Measurements from ENCODE around the gene GMEB2. TPM values are rescaled to one million over a fixed set of nuclear protein-coding genes. Genes with fewer than 3 reads are reported as not detected.

Gene GMEB2
- total RNA-seq, 2 donors from 2014 or later: 18.4 to 27.9 TPM

- no peak overlapping the region for H3K27ac ChIP-seq
- intact Hi-C loops (cut with DNase I): no loop called here
- H3K4me3 ChIP-seq: no peak overlapping the region
- peaks cover 0 to 9% of the 10 kb centered on the region in 2 donors for H3K36me3 ChIP-seq
- H3K4me1 ChIP-seq (replicated peaks): no peaks in the 10 kb centered on the region
- no peaks in the 10 kb centered on the region for H3K9me3 ChIP-seq
- 85% methylated on average over 6 of the region's 6 CpGs for WGBS
- DNase-seq (ENCODE audit: low spot score): no peak
- H3K27me3 ChIP-seq (replicated peaks; ENCODE audit: insufficient read depth): no peaks in the 10 kb centered on the region
- no peak for TF ChIP-seq POLR2AphosphoS5 (IDR thresholded peaks at IDR 0.05)
- no peak for TF ChIP-seq CTCF (IDR thresholded peaks at IDR 0.05)
- no peak for TF ChIP-seq POLR2A (IDR thresholded peaks at IDR 0.05)
These were observed 30.5 kb downstream of the GMEB2 start for GRCh38 chr20:63596423-63596822.

- 88% methylated on average over 29 of the region's 30 CpGs for WGBS
- H3K27ac ChIP-seq: no peak overlapping the region
- H3K4me1 ChIP-seq (replicated peaks): no peaks in the 10 kb centered on the region
- H3K36me3 ChIP-seq: peaks cover 0 to 9% of the 10 kb centered on the region in 2 donors
- intact Hi-C loops (cut with DNase I): no loop called here
- no peak overlapping the region for H3K4me3 ChIP-seq
- DNase-seq (ENCODE audit: low spot score): no peak
- TF ChIP-seq POLR2AphosphoS5 (IDR thresholded peaks at IDR 0.05) (no peak), POLR2A (IDR thresholded peaks at IDR 0.05) (no peak), CTCF (IDR thresholded peaks at IDR 0.05) (no peak)
- no peaks in the 10 kb centered on the region for H3K27me3 ChIP-seq (replicated peaks; ENCODE audit: insufficient read depth)
- H3K9me3 ChIP-seq: no peaks in the 10 kb centered on the region
These were observed 31.3 kb downstream of the GMEB2 start for GRCh38 chr20:63595416-63596127.

- TF ChIP-seq POLR2A (IDR thresholded peaks at IDR 0.05): no peak
- no peak for TF ChIP-seq POLR2AphosphoS5 (IDR thresholded peaks at IDR 0.05)
- TF ChIP-seq CTCF (IDR thresholded peaks at IDR 0.05): no peak
- no peak for DNase-seq (ENCODE audit: low spot score)
- Histone ChIP-seq H3K27ac (no peak overlapping the region), H3K4me1 (replicated peaks) (no peaks in the 10 kb centered on the region), H3K27me3 (replicated peaks; ENCODE audit: insufficient read depth) (no peaks in the 10 kb centered on the region), H3K36me3 (peaks cover 0 to 9% of the 10 kb centered on the region in 2 donors), H3K9me3 (no peaks in the 10 kb centered on the region), H3K4me3 (no peak overlapping the region)
- intact Hi-C loops (cut with DNase I): no loop called here
- WGBS: 88% methylated on average over 9 of the region's 10 CpGs
These were observed 32.8 kb downstream of the GMEB2 start for GRCh38 chr20:63594043-63594561.

- Histone ChIP-seq H3K27me3 (replicated peaks; ENCODE audit: insufficient read depth) (no peaks in the 10 kb centered on the region), H3K9me3 (no peaks in the 10 kb centered on the region), H3K4me1 (replicated peaks) (no peaks in the 10 kb centered on the region), H3K36me3 (peaks cover 0 to 9% of the 10 kb centered on the region in 2 donors), H3K4me3 (no peak overlapping the region), H3K27ac (no peak overlapping the region)
- no peak for DNase-seq (ENCODE audit: low spot score)
- intact Hi-C loops (cut with DNase I): no loop called here
- TF ChIP-seq CTCF (IDR thresholded peaks at IDR 0.05) (no peak), POLR2AphosphoS5 (IDR thresholded peaks at IDR 0.05) (no peak), POLR2A (IDR thresholded peaks at IDR 0.05) (no peak)
- 94% methylated on average over 13 of the region's 13 CpGs for WGBS
These were observed 34.2 kb downstream of the GMEB2 start for GRCh38 chr20:63592661-63593060.
